ENCODE measurements around the gene IL1R2.

Gene IL1R2

GRCh38 chr2:102044235-102044896, 52.6 kb downstream of the IL1R2 start:
- Mint-ChIP-seq H3K27me3 (peaks cover 56% of the 10 kb centered on the region), H3K4me1 (ENCODE audit: low read depth) (peaks cover 24% of the 10 kb centered on the region), H3K36me3 (ENCODE audit: low read depth) (no peaks in the 10 kb centered on the region), H3K9me3 (peaks cover 5% of the 10 kb centered on the region), H3K4me3 (no peak overlapping the region), H3K27ac (no peak overlapping the region)
- DNase-seq: no peak

- Mint-ChIP-seq H3K36me3 (ENCODE audit: low read depth) (no peaks in the 10 kb centered on the region), H3K4me3 (no peak overlapping the region), H3K27me3 (peaks cover 56% of the 10 kb centered on the region), H3K27ac (no peak overlapping the region), H3K4me1 (ENCODE audit: low read depth) (peaks cover 24% of the 10 kb centered on the region), H3K9me3 (peaks cover 5% of the 10 kb centered on the region)
- DNase-seq: no peak
Observed at GRCh38 chr2:102044967-102045489, 53.3 kb downstream of the IL1R2 start.

DNA sequence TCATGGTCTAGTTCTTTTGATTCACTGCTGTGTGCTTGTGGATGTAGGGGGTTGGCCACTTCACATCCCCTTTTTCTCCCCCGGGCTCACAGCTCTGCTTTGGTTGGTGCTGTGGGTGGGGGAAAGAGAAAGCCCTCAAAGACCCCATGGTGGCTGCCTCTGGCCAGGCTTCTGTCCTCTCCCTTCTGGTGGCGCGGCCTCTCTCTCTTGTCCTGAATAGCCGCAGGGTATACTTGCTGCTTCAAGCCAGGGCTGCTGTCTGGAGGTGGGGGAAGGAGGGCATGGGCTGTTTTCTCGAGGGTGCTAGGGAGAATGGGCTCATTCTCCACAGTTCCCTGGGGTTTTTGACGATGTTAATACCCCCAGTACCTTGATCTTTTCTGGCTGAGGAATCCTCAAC, 53.9 kb downstream of the IL1R2 start:
- no peak overlapping the region for H3K27ac Mint-ChIP-seq
- no peaks in the 10 kb centered on the region for H3K36me3 Mint-ChIP-seq (ENCODE audit: low read depth)
- peaks cover 25% of the 10 kb centered on the region for H3K4me1 Mint-ChIP-seq (ENCODE audit: low read depth)
- peaks cover 52% of the 10 kb centered on the region for H3K27me3 Mint-ChIP-seq
- peaks cover 5% of the 10 kb centered on the region for H3K9me3 Mint-ChIP-seq
- no peak overlapping the region for H3K4me3 Mint-ChIP-seq
- no peak for DNase-seq

- Mint-ChIP-seq H3K9me3 (peaks cover 5% of the 10 kb centered on the region), H3K4me1 (ENCODE audit: low read depth) (peaks cover 26% of the 10 kb centered on the region), H3K36me3 (ENCODE audit: low read depth) (no peaks in the 10 kb centered on the region), H3K27ac (no peak overlapping the region), H3K27me3 (peaks cover 48% of the 10 kb centered on the region), H3K4me3 (no peak overlapping the region)
- DNase-seq: no peak
Observed at GRCh38 chr2:102046135-102046986, 54.6 kb downstream of the IL1R2 start.

GRCh38 chr2:102048465-102048864, 56.7 kb downstream of the IL1R2 start:
- DNase-seq: no peak
- H3K27ac Mint-ChIP-seq: no peak overlapping the region
- H3K36me3 Mint-ChIP-seq (ENCODE audit: low read depth): no peaks in the 10 kb centered on the region
- no peak overlapping the region for H3K4me3 Mint-ChIP-seq
- peaks cover 5% of the 10 kb centered on the region for H3K9me3 Mint-ChIP-seq
- H3K27me3 Mint-ChIP-seq: peaks cover 39% of the 10 kb centered on the region
- H3K4me1 Mint-ChIP-seq (ENCODE audit: low read depth): peaks cover 26% of the 10 kb centered on the region

DNA sequence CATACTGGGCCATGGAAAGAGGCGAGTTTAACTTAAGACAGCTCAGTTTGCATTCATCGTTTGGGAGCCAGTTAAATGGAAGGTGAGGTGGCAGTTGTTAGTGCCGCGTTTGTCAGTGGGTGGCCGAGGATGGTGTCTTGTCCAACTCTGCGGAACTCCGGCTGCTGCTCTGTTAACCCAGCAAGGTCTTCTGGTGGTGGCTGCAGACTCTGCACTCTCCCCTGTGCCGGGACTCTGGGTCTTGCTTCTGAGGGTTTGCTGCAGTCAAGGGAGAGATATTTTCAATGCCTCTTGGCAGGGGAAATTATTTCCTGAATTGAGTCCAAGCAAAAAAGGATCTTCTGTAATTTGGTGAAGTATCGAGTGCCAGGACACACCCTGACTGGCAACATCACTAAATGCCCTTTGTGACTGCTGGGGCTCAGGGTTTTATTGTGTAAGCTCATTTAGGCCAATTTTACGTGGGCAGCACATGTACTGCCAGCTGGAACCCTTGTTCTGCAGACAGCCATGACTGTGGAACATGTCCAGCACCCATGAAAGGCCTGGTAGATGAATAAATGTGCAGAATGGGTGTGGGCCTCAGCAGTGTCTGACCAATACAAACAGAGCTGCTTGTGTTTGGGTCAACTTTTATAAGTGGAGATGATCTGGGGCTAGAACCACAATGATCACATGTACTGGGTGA, 58.1 kb downstream of the IL1R2 start:
- peaks cover 5% of the 10 kb centered on the region for H3K9me3 Mint-ChIP-seq
- no peaks in the 10 kb centered on the region for H3K36me3 Mint-ChIP-seq (ENCODE audit: low read depth)
- peaks cover 27% of the 10 kb centered on the region for H3K27me3 Mint-ChIP-seq
- no peak overlapping the region for H3K4me3 Mint-ChIP-seq
- H3K4me1 Mint-ChIP-seq (ENCODE audit: low read depth): peaks cover 16% of the 10 kb centered on the region
- no peak overlapping the region for H3K27ac Mint-ChIP-seq
- DNase-seq: no peak

GRCh38 chr2:102050854-102051391, 59.2 kb downstream of the IL1R2 start:
- DNase-seq: no peak
- no peak overlapping the region for H3K27ac Mint-ChIP-seq
- peaks cover 20% of the 10 kb centered on the region for H3K27me3 Mint-ChIP-seq
- H3K4me3 Mint-ChIP-seq: no peak overlapping the region
- H3K36me3 Mint-ChIP-seq (ENCODE audit: low read depth): no peaks in the 10 kb centered on the region
- H3K9me3 Mint-ChIP-seq: peaks cover 5% of the 10 kb centered on the region
- peaks cover 20% of the 10 kb centered on the region for H3K4me1 Mint-ChIP-seq (ENCODE audit: low read depth)

DNA sequence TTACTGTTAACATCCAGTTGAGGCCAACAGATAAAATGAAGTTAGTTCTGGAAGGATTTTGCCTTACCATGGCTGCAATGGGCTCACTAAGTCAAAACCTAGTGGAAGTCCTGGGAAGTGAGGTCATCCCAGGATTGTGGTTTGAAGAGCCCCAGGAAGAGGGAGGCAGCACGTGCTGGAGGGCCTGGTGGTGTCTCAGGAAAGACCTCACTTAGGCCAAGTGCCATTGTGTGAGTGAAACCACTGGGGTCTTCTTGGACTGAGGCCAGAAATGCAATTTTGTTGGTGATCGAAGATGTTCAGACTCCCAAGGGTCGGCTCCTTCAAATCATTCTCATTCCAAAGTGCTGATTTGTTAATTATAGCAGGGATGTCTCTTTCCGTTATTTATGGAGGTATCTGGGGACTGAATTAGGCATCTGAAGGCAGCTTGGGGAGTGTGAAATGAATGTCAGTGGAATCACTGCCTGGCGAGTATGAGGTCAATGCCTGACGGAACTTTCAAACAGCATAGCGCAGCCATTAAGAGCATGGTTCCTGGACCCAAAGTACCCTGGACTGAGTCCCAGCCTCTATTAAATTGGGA, 60.0 kb downstream of the IL1R2 start:
- Mint-ChIP-seq H3K27ac (no peak overlapping the region), H3K4me3 (no peak overlapping the region), H3K36me3 (ENCODE audit: low read depth) (no peaks in the 10 kb centered on the region), H3K4me1 (ENCODE audit: low read depth) (peaks cover 22% of the 10 kb centered on the region), H3K27me3 (peaks cover 12% of the 10 kb centered on the region), H3K9me3 (peaks cover 6% of the 10 kb centered on the region)
- DNase-seq: no peak

DNA sequence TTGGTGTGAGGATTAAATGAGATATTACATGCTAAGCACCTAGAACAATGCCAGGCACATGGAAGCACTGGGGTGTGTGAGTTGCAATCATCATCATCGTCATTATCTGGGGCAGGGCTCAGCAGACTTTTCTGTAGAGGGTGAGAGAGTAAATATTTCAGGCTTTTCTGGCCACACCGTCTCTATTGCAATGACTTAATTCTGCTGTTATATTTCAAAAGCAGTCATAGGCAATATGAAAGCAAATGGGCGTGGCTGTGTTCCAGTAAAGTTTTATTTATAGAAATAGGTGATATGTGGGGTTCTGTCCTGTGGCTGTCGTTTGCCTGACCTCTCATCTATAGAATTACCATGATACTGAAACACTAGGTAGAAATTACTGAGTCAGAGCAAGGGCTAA, 60.6 kb downstream of the IL1R2 start:
- no peak overlapping the region for H3K4me3 Mint-ChIP-seq
- no peak for DNase-seq
- H3K9me3 Mint-ChIP-seq: peaks cover 6% of the 10 kb centered on the region
- H3K27ac Mint-ChIP-seq: no peak overlapping the region
- no peaks in the 10 kb centered on the region for H3K36me3 Mint-ChIP-seq (ENCODE audit: low read depth)
- peaks cover 7% of the 10 kb centered on the region for H3K27me3 Mint-ChIP-seq
- H3K4me1 Mint-ChIP-seq (ENCODE audit: low read depth): peaks cover 28% of the 10 kb centered on the region

- peaks cover under 1% of the 10 kb centered on the region for H3K27me3 Mint-ChIP-seq
- DNase-seq: no peak
- no peak overlapping the region for H3K4me3 Mint-ChIP-seq
- H3K9me3 Mint-ChIP-seq: peaks cover 2% of the 10 kb centered on the region
- peaks cover 35% of the 10 kb centered on the region for H3K4me1 Mint-ChIP-seq (ENCODE audit: low read depth)
- no peak overlapping the region for H3K27ac Mint-ChIP-seq
- H3K36me3 Mint-ChIP-seq (ENCODE audit: low read depth): no peaks in the 10 kb centered on the region
Observed at GRCh38 chr2:102053096-102053495, 61.3 kb downstream of the IL1R2 start.

GRCh38 chr2:102055346-102055990, 63.7 kb downstream of the IL1R2 start:
- Mint-ChIP-seq H3K36me3 (ENCODE audit: low read depth) (no peaks in the 10 kb centered on the region), H3K9me3 (peaks cover 2% of the 10 kb centered on the region), H3K4me3 (no peak overlapping the region), H3K4me1 (ENCODE audit: low read depth) (peaks cover 46% of the 10 kb centered on the region), H3K27me3 (no peaks in the 10 kb centered on the region), H3K27ac (no peak overlapping the region)
- no peak for DNase-seq

- no peaks in the 10 kb centered on the region for H3K36me3 Mint-ChIP-seq (ENCODE audit: low read depth)
- DNase-seq: no peak
- no peak overlapping the region for H3K4me3 Mint-ChIP-seq
- H3K9me3 Mint-ChIP-seq: peaks cover 2% of the 10 kb centered on the region
- no peak overlapping the region for H3K27ac Mint-ChIP-seq
- H3K27me3 Mint-ChIP-seq: no peaks in the 10 kb centered on the region
- peaks cover 51% of the 10 kb centered on the region for H3K4me1 Mint-ChIP-seq (ENCODE audit: low read depth)
Observed at GRCh38 chr2:102056079-102056581, 64.4 kb downstream of the IL1R2 start.

DNA sequence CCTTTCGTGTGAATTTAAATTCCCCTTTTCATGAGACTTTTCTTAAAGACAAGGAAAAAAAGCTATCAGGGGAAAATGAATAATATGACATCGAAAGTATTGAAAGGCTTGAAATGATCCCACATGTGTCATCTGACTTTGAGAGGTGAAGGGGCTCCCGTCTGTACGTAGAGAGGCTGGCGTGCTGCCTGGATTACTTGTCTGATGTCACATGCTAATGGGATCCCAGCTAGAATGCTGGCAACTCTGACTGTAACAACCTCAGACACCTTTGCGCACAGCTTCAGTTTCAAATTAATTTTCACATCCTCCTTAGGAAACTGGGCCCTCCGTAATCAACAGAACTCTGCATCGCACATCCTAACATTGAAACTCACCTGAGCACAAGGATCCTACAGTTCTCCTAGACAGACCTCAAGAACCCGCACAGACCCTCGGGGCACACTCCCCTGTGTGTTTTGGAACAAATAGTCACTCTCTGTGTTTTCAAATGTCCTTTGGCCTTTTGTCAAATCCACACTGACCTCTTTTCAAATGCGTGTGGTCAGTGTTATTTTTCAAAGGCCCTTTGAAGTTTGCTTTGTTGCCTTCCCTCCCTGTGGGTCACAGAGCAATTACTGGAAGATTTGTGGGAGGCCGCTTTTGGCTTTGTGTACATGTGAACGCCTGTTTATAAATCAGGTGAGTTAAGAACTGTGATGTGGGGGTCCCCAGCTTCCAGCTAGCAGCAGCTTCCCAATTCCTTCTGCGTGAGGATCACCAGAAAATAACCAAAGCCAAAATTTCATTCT, 65.9 kb downstream of the IL1R2 start:
- Mint-ChIP-seq H3K36me3 (ENCODE audit: low read depth) (no peaks in the 10 kb centered on the region), H3K4me1 (ENCODE audit: low read depth) (peaks cover 56% of the 10 kb centered on the region), H3K4me3 (no peak overlapping the region), H3K27me3 (no peaks in the 10 kb centered on the region), H3K27ac (peak overlapping the region; percentile 67), H3K9me3 (peaks cover 2% of the 10 kb centered on the region)
- DNase-seq: no peak
